Testis (tissue), 2 donors: ENCODE measurements around the gene NUP85.

Experiments used
- POLR2A ChIP-seq: fragments of 450-650 bp; IDR thresholded peaks from one replicate; pipeline ENCODE4 v1.6.1; 2017; ENCODE audit warnings: antibody characterized with exemption, mild to moderate bottlenecking, moderate library complexity
- TF ChIP-seq, protein P1 (sequence below), 3 experiments: fragments of 450-650 bp in 2 of 3; fragments of 200-600 bp in 1 of 3; sonication (generic) in 1 of 3; IDR thresholded peaks; one replicate each; pipeline ENCODE4 v1.5.1; 2016 to 2019; ENCODE audit warnings: antibody characterized with exemption in 3 of 3, mild to moderate bottlenecking in 2 of 3, moderate library complexity in 1 of 3

- TF ChIP-seq POLR2A = no peak
- TF ChIP-seq, protein P1, sequence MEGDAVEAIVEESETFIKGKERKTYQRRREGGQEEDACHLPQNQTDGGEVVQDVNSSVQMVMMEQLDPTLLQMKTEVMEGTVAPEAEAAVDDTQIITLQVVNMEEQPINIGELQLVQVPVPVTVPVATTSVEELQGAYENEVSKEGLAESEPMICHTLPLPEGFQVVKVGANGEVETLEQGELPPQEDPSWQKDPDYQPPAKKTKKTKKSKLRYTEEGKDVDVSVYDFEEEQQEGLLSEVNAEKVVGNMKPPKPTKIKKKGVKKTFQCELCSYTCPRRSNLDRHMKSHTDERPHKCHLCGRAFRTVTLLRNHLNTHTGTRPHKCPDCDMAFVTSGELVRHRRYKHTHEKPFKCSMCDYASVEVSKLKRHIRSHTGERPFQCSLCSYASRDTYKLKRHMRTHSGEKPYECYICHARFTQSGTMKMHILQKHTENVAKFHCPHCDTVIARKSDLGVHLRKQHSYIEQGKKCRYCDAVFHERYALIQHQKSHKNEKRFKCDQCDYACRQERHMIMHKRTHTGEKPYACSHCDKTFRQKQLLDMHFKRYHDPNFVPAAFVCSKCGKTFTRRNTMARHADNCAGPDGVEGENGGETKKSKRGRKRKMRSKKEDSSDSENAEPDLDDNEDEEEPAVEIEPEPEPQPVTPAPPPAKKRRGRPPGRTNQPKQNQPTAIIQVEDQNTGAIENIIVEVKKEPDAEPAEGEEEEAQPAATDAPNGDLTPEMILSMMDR (IDR thresholded peaks at IDR 0.05) = peak in 1 of 3 experiments; percentile 6
Observed at GRCh38 chr17:75205793-75206163, 299 bp downstream of the NUP85 start.
